ENCODE results near the gene CRYBG1.

CRYBG1 gene

DNA sequence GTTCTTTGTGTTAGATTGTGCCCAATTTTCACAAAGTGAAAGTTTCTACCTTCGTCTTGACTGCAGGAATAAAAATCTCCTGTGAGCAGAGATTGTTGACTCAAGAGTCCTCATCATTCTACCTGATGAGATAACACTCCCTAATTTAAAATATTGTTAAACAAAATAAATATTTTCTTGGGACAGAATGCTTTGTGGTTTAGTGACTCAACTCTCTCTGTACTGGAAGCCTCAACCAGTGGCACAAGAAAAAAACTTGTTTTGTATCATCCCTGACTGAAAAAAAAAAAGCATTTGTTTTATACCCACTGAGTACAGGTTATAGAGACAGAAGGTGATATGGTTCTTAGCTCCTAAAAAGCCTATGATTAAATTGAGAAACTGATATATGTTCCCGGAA lies 78.9 kb downstream of the CRYBG1 start:
- peak; percentile 33 for DNase-seq (ENCODE audit: low spot score)
- no peak overlapping the region for H3K27ac ChIP-seq
- TF ChIP-seq, protein P1, sequence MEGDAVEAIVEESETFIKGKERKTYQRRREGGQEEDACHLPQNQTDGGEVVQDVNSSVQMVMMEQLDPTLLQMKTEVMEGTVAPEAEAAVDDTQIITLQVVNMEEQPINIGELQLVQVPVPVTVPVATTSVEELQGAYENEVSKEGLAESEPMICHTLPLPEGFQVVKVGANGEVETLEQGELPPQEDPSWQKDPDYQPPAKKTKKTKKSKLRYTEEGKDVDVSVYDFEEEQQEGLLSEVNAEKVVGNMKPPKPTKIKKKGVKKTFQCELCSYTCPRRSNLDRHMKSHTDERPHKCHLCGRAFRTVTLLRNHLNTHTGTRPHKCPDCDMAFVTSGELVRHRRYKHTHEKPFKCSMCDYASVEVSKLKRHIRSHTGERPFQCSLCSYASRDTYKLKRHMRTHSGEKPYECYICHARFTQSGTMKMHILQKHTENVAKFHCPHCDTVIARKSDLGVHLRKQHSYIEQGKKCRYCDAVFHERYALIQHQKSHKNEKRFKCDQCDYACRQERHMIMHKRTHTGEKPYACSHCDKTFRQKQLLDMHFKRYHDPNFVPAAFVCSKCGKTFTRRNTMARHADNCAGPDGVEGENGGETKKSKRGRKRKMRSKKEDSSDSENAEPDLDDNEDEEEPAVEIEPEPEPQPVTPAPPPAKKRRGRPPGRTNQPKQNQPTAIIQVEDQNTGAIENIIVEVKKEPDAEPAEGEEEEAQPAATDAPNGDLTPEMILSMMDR (conservative IDR thresholded peaks at IDR 0.05; ENCODE audit: low read depth): no peak
- CTCF ChIA-PET: interaction anchor here (0.7 to 3.3 kb wide), 3 partner anchors 100 to 1349 kb away, joined by 3 to 11 read pairs (median 3); no protein-coding TSS in a partner anchor
- POLR2A ChIA-PET (ENCODE audit: low non-redundant PET): no interaction called here

DNA sequence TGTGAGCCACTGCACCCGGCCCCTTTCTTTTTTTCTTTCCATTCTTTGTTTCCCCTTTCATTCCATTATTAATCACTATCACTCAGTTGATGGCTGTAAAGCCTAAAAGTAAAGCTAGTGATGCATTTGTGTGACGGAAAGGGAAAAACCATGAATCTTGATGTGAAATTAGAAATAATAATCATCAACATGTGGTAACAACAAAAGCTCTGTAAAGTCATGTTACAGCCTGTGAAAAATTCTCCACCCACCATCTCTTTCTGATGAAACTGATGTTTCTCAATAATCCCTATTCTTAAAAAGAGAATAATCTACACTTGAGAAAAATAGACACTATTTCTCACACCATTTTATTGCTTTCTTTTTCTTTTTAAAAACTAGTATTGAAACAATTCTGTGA lies 80.0 kb downstream of the CRYBG1 start:
- no peak for DNase-seq (ENCODE audit: low spot score)
- H3K27ac ChIP-seq: no peak overlapping the region
- CTCF ChIA-PET: interaction anchor here (0.6 to 3.3 kb wide), 5 partner anchors 79 to 106 kb away, joined by 3 to 11 read pairs (median 4); no protein-coding TSS in a partner anchor
- TF ChIP-seq, protein P1 (conservative IDR thresholded peaks at IDR 0.05; ENCODE audit: low read depth): no peak
- POLR2A ChIA-PET (ENCODE audit: low non-redundant PET): no interaction called here

DNA sequence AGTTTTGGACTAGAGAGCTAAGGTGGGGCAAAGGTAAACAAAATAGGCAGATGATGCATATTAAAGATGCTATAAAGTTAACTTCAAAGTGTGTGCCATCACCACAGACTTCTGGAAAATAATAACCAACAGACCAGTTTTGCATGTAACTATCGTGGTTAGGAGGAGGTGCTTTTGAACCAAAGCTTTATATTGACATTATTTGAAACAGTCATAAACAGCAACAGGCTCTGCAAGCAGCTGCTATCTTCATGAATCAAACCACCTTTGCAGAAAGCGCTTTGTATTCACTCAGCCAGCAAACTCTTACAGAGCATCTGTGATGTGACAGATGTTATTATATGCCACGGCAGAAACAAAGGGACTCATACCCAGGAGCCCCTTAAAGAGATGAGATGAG lies 81.9 kb downstream of the CRYBG1 start:
- ChIA-PET POLR2A (ENCODE audit: low non-redundant PET) (no interaction called here), CTCF (interaction anchor here (0.9 to 3.3 kb wide), 5 partner anchors 81 to 537 kb away, joined by 3 to 11 read pairs (median 4); partner anchors contain the start of gene CRYBG1)
- DNase-seq (ENCODE audit: low spot score): no peak
- no peak overlapping the region for H3K27ac ChIP-seq
- TF ChIP-seq, protein P1 (conservative IDR thresholded peaks at IDR 0.05; ENCODE audit: low read depth): no peak

DNA sequence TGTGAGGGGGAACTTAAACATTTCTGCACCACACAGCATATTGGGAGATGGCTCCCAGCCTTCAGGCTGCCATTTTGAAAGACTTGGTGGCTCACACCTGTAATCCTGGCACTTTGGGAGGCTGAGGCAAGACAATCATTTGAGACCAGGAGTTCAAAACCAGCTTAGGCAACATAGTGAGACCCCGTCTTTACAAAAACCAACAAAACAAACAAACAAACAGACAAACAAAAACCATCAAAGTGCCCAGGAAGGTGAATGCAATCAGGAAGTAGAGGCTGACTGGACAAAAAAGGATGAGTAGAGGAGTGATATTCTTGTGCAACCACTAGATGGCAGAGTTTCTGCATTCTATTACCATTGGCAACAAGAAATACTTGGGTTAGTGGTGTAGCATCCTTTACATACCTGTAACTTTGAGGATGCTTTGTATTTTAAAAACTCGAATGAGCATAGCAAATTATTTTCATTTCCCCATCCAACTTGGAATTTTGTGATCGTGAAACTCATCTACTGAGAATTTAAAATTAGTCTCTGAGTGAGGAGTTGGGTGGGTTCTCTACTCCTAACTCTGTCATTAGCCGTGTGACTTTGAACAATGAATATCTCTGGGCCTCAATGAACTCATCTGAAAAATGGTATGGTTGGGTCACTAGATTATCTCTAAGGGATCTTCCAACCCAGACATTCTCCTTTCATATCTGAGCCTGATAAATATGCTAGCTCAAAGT lies 84.4 kb downstream of the CRYBG1 start:
- ChIA-PET POLR2A (ENCODE audit: low non-redundant PET) (no interaction called here), CTCF (interaction anchor here (0.6 to 1.3 kb wide), 6 partner anchors 122 to 534 kb away, joined by 3 to 6 read pairs (median 3); no protein-coding TSS in a partner anchor)
- H3K27ac ChIP-seq: no peak overlapping the region
- peak; percentile 79 for DNase-seq (ENCODE audit: low spot score)
- TF ChIP-seq, protein P1 (conservative IDR thresholded peaks at IDR 0.05; ENCODE audit: low read depth): peak; percentile 80

DNA sequence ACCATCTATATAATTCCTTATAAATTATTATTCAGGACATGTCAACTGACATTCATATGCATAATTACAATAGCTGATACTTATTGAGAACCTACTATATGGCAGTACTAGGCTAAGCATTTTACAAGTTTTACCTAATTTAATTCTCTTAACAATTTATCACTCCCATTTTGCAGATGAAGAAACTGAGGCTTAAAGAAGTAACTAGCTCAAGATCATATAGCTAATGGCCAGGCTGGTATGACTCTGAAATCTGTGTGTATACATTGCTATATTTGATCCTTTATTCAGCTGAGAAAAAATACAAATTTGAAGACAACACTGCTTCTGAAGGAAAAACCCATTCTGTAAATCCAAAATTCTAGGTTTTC lies 85.0 kb downstream of the CRYBG1 start:
- POLR2A ChIA-PET (ENCODE audit: low non-redundant PET): no interaction called here
- CTCF ChIA-PET: interaction anchor here (0.6 to 1.3 kb wide), 5 partner anchors 121 to 534 kb away, joined by 3 to 6 read pairs (median 3); no protein-coding TSS in a partner anchor
- no peak overlapping the region for H3K27ac ChIP-seq
- no peak for DNase-seq (ENCODE audit: low spot score)
- TF ChIP-seq, protein P1 (conservative IDR thresholded peaks at IDR 0.05; ENCODE audit: low read depth): no peak

DNA sequence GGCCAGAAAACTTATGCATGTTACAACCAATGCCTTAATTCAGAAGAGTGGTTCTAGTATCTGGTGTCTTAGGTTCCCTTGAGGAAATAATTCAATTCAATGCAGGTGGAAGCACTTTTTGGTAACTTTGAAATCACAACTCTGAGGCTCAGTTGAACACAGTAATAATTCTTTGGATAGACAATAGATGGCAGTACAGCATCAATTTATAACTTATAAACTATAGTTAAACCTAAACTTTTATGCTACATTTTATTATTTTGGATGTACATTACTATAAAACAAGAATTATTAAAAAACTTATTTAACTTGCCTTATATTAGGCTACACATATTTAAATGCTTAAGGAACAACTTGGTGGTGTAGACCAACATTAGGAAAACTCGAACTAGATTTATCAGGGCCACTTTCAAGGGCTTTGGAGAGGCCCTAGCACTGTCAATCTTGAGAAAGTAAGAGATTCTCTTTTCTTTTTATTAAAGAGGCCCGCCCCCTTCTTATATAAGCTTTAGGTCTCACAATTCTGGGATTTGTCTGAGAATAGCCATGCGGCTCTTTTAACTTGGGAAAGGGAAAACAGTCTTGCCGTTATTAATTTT lies 85.9 kb downstream of the CRYBG1 start:
- peak; percentile 30 for DNase-seq (ENCODE audit: low spot score)

More for the DNA sequence above, 85.9 kb downstream of the CRYBG1 start:
- no peak overlapping the region for H3K27ac ChIP-seq
- CTCF ChIA-PET: interaction anchor here (0.6 to 1.5 kb wide), 4 partner anchors 120 to 397 kb away, joined by 3 to 6 read pairs (median 3); no protein-coding TSS in a partner anchor
- POLR2A ChIA-PET (ENCODE audit: low non-redundant PET): no interaction called here
- TF ChIP-seq, protein P1 (conservative IDR thresholded peaks at IDR 0.05; ENCODE audit: low read depth): peak; percentile 61

All from RWPE1 (cell line).